ENCODE data around the gene ITIH5. TPM values are rescaled to one million over a fixed set of nuclear protein-coding genes. Genes with fewer than 3 reads are reported as not detected.
A peak's percentile ranks its signal among the peaks of the same experiment; 100 is the strongest.

Gene ITIH5
- total RNA-seq, 8 experiments from 2014 or later, result 0.15 to 154 (median 1.8) TPM

GRCh38 chr10:7608001-7608400, 58.8 kb downstream of the ITIH5 start:
- ATAC-seq (replicated peaks in 6 of 8), result no peak
- WGBS, 10 experiments, result 0 to 94% (median 84%) methylated on average over 1 to 8 of the region's 11 CpGs; no CpG with 5 or more reads in 1 of the 10 experiments
- in situ Hi-C loops (cut with MboI; ENCODE audit: low pct_unique_long_range_greater_than_20kb in 2 of 9, low sequenced_read_pairs in 9 of 9, unreplicated experiment in 9 of 9), result no loop called here
- peaks cover 12 to 14% of the 10 kb centered on the region in 2 donors for H3K4me1 ChIP-seq (replicated peaks in 1 of 2)
- H3K27ac ChIP-seq, result no peak overlapping the region
- H3K4me3 ChIP-seq, result no peak overlapping the region

- no peak overlapping the region for H3K27ac ChIP-seq
- in situ Hi-C loops (cut with MboI; ENCODE audit: low pct_unique_long_range_greater_than_20kb in 2 of 9, low sequenced_read_pairs in 9 of 9, unreplicated experiment in 9 of 9), result no loop called here
- H3K4me1 ChIP-seq (replicated peaks in 1 of 2), result peaks cover 12 to 14% of the 10 kb centered on the region in 2 donors
- ATAC-seq (replicated peaks in 6 of 8), result peak in 3 of 8 experiments; percentile 85 to 94 (median 88)
- no peak overlapping the region for H3K4me3 ChIP-seq
- WGBS, 10 experiments, result 0 to 74% (median 31%) methylated on average over 1 to 4 of the region's 4 CpGs; no CpG with 5 or more reads in 6 of the 10 experiments
Measured at GRCh38 chr10:7606951-7607404, 59.8 kb downstream of the ITIH5 start.

- in situ Hi-C loops (cut with MboI; ENCODE audit: low pct_unique_long_range_greater_than_20kb in 2 of 9, low sequenced_read_pairs in 9 of 9, unreplicated experiment in 9 of 9), result no loop called here
- ATAC-seq (replicated peaks in 6 of 8), result peak in 2 of 8 experiments; percentile 31 to 72
- Histone ChIP-seq H3K27ac (no peak overlapping the region), H3K4me3 (no peak overlapping the region), H3K4me1 (replicated peaks in 1 of 2) (peaks cover 10 to 11% of the 10 kb centered on the region in 2 donors)
- WGBS, 10 experiments, result 30 to 92% (median 83%) methylated on average over 2 to 11 of the region's 11 CpGs; no CpG with 5 or more reads in 2 of the 10 experiments
Measured at GRCh38 chr10:7605565-7606295, 61.0 kb downstream of the ITIH5 start.

- H3K4me1 ChIP-seq (replicated peaks in 1 of 2), result no peaks in the 10 kb centered on the region
- no peak overlapping the region for H3K4me3 ChIP-seq
- ATAC-seq (replicated peaks in 6 of 8), result no peak
- no peak overlapping the region for H3K27ac ChIP-seq
- 17 to 83% (median 68%) methylated on average over 1 to 2 of the region's 3 CpGs; no CpG with 5 or more reads in 6 of the 10 experiments for WGBS, 10 experiments
- in situ Hi-C loops (cut with MboI; ENCODE audit: low pct_unique_long_range_greater_than_20kb in 2 of 9, low sequenced_read_pairs in 9 of 9, unreplicated experiment in 9 of 9), result no loop called here
Measured at GRCh38 chr10:7601023-7601656, 65.6 kb downstream of the ITIH5 start.

- 0 to 94% (median 82%) methylated on average over 1 to 3 of the region's 3 CpGs for WGBS, 10 experiments
- ATAC-seq (replicated peaks in 6 of 8), result no peak
- in situ Hi-C loops (cut with MboI; ENCODE audit: low pct_unique_long_range_greater_than_20kb in 2 of 9, low sequenced_read_pairs in 9 of 9, unreplicated experiment in 9 of 9), result no loop called here
- H3K4me1 ChIP-seq (replicated peaks in 1 of 2), result no peaks in the 10 kb centered on the region
- H3K27ac ChIP-seq, result no peak overlapping the region
- H3K4me3 ChIP-seq, result no peak overlapping the region
Measured at GRCh38 chr10:7598771-7599170, 68.0 kb downstream of the ITIH5 start.

GRCh38 chr10:7596356-7596755, 70.4 kb downstream of the ITIH5 start:
- in situ Hi-C loops (cut with MboI; ENCODE audit: low pct_unique_long_range_greater_than_20kb in 2 of 9, low sequenced_read_pairs in 9 of 9, unreplicated experiment in 9 of 9), result no loop called here
- no peak for ATAC-seq (replicated peaks in 6 of 8)
- Histone ChIP-seq H3K4me1 (replicated peaks in 1 of 2) (no peaks in the 10 kb centered on the region), H3K27ac (no peak overlapping the region), H3K4me3 (no peak overlapping the region)
- 45 to 92% (median 80%) methylated on average over 1 to 5 of the region's 6 CpGs; no CpG with 5 or more reads in 4 of the 10 experiments for WGBS, 10 experiments

- ATAC-seq (replicated peaks in 6 of 8), result no peak
- Histone ChIP-seq H3K4me1 (replicated peaks in 1 of 2) (no peaks in the 10 kb centered on the region), H3K4me3 (no peak overlapping the region), H3K27ac (no peak overlapping the region)
- WGBS, 10 experiments, result 0 to 100% (median 100%) methylated on average over 1 to 3 of the region's 4 CpGs; no CpG with 5 or more reads in 5 of the 10 experiments
- in situ Hi-C loops (cut with MboI; ENCODE audit: low pct_unique_long_range_greater_than_20kb in 2 of 9, low sequenced_read_pairs in 9 of 9, unreplicated experiment in 9 of 9), result no loop called here
Measured at GRCh38 chr10:7593905-7594304, 72.9 kb downstream of the ITIH5 start.

GRCh38 chr10:7593063-7593462, 73.7 kb downstream of the ITIH5 start:
- no peaks in the 10 kb centered on the region for H3K4me1 ChIP-seq (replicated peaks in 1 of 2)
- in situ Hi-C loops (cut with MboI; ENCODE audit: low pct_unique_long_range_greater_than_20kb in 2 of 9, low sequenced_read_pairs in 9 of 9, unreplicated experiment in 9 of 9), result no loop called here
- H3K27ac ChIP-seq, result no peak overlapping the region
- 0 to 83% (median 60%) methylated on average over 1 to 2 of the region's 4 CpGs; no CpG with 5 or more reads in 5 of the 10 experiments for WGBS, 10 experiments
- H3K4me3 ChIP-seq, result no peak overlapping the region
- ATAC-seq (replicated peaks in 6 of 8), result peak in 3 of 8 experiments; percentile 17 to 28 (median 26)

- 67 to 100% (median 95%) methylated on average over 1 to 2 of the region's 5 CpGs; no CpG with 5 or more reads in 6 of the 10 experiments for WGBS, 10 experiments
- in situ Hi-C loops (cut with MboI; ENCODE audit: low pct_unique_long_range_greater_than_20kb in 2 of 9, low sequenced_read_pairs in 9 of 9, unreplicated experiment in 9 of 9), result no loop called here
- peak in 1 of 8 experiments; percentile 24 for ATAC-seq (replicated peaks in 6 of 8)
Measured at GRCh38 chr10:7592627-7593026, 74.1 kb downstream of the ITIH5 start.

GRCh38 chr10:7590271-7590670, 76.5 kb downstream of the ITIH5 start:
- in situ Hi-C loops (cut with MboI; ENCODE audit: low pct_unique_long_range_greater_than_20kb in 2 of 9, low sequenced_read_pairs in 9 of 9, unreplicated experiment in 9 of 9), result no loop called here
- Histone ChIP-seq H3K27ac (no peak overlapping the region), H3K4me3 (no peak overlapping the region), H3K4me1 (replicated peaks in 1 of 2) (peaks cover 0 to 6% of the 10 kb centered on the region in 2 donors)
- no peak for ATAC-seq (replicated peaks in 6 of 8)
- 45 to 100% (median 96%) methylated on average over 1 to 8 of the region's 9 CpGs; no CpG with 5 or more reads in 1 of the 10 experiments for WGBS, 10 experiments

More at GRCh38 chr10:7592627-7593026, 74.1 kb downstream of the ITIH5 start:
- Histone ChIP-seq H3K4me1 (replicated peaks in 1 of 2) (no peaks in the 10 kb centered on the region), H3K4me3 (no peak overlapping the region), H3K27ac (no peak overlapping the region)

GRCh38 chr10:7589748-7590147, 77.0 kb downstream of the ITIH5 start:
- WGBS, 10 experiments, result 81 to 93% (median 89%) methylated on average over 1 to 5 of the region's 10 CpGs; no CpG with 5 or more reads in 6 of the 10 experiments
- Histone ChIP-seq H3K27ac (no peak overlapping the region), H3K4me3 (no peak overlapping the region), H3K4me1 (replicated peaks in 1 of 2) (peaks cover 0 to 6% of the 10 kb centered on the region in 2 donors)
- ATAC-seq (replicated peaks in 6 of 8), result peak in 1 of 8 experiments; percentile 27
- in situ Hi-C loops (cut with MboI; ENCODE audit: low pct_unique_long_range_greater_than_20kb in 2 of 9, low sequenced_read_pairs in 9 of 9, unreplicated experiment in 9 of 9), result no loop called here

GRCh38 chr10:7587865-7588188, 78.9 kb downstream of the ITIH5 start:
- no peak overlapping the region for H3K27ac ChIP-seq
- in situ Hi-C loops (cut with MboI; ENCODE audit: low pct_unique_long_range_greater_than_20kb in 2 of 9, low sequenced_read_pairs in 9 of 9, unreplicated experiment in 9 of 9), result no loop called here
- no peak for ATAC-seq (replicated peaks in 6 of 8)
- peaks cover 0 to 6% of the 10 kb centered on the region in 2 donors for H3K4me1 ChIP-seq (replicated peaks in 1 of 2)
- 74 to 100% (median 85%) methylated on average over 1 to 6 of the region's 6 CpGs; no CpG with 5 or more reads in 1 of the 10 experiments for WGBS, 10 experiments
- no peak overlapping the region for H3K4me3 ChIP-seq

- Histone ChIP-seq H3K27ac (no peak overlapping the region), H3K4me1 (replicated peaks in 1 of 2) (peaks cover 0 to 6% of the 10 kb centered on the region in 2 donors), H3K4me3 (no peak overlapping the region)
- no peak for ATAC-seq (replicated peaks in 6 of 8)
- in situ Hi-C loops (cut with MboI; ENCODE audit: low pct_unique_long_range_greater_than_20kb in 2 of 9, low sequenced_read_pairs in 9 of 9, unreplicated experiment in 9 of 9), result no loop called here
- 53 to 89% (median 81%) methylated on average over 3 to 12 of the region's 13 CpGs; no CpG with 5 or more reads in 3 of the 10 experiments for WGBS, 10 experiments
Measured at GRCh38 chr10:7587168-7587864, 79.5 kb downstream of the ITIH5 start.

Data from motor neuron (in vitro differentiated cells).